ENCODE results near the gene TPD52L1.

Gene TPD52L1

DNA sequence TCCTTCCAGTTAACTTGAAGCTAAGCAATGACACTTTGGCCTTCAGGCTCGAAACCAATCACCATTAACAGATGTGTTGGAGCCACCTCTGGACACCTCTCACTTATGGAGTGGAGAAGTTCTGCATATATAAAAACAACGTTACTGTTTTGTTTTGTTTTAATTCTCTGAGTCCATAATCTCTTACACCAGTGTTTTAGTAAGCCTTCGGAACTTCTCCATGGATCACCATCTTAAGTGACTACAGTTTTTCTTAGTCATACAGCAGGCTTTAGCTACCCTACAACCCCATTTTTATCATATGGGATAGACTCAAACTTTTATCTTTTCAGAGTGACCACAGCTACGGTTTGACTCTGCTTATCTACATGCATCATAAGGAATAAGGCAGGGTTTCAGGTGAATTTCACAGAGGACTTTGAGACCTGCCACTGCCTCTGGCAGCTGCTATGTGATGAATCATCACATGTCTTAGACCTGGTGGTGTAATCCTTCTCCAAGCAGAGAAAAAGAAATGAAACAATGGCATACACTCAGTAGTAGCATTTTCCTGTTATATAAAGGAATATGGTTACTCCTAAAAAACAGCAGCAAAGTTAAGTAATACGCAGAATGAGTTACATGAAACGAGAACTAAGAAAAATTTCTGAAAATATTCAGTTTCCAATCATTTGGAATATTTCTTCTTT lies 153.7 kb downstream of the TPD52L1 start:
- DNase-seq (ENCODE audit: low spot score) = no peak

GRCh38 chr6:125307964-125308615 lies 154.5 kb downstream of the TPD52L1 start:
- DNase-seq (ENCODE audit: low spot score) = no peak

DNA sequence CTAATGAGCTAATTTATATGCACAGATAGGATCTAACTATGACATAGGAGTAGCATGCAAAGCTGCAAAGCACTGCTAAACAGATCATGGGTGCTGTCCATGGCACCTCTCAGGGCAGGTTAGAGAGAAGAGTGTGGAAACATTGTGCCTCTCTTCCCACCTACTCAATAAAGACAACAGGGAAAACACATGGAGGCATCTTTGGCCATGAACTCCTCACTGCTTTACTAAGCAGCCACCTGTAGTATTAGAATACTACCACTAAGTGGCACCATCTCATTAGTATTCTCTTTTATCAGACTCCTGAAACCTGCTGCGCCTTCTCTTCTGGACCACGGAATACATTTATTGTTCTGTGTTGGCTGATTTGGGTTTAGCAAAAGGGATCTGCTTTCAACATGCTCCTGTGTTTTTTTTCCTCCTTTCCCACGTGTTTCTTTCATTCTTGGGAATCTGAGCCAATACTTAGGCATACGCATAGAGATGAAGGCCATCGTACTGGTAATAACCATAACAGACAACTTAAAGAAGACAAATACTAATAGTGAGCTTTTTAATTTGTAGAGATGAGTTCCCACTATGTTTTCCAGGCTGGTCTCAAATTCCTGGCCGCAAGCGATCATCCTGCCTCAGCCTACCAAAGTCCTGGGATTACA lies 157.5 kb downstream of the TPD52L1 start:
- DNase-seq (ENCODE audit: low spot score) = peak; percentile 43

- DNase-seq (ENCODE audit: low spot score) = no peak
Measured at GRCh38 chr6:125312478-125312877, 158.9 kb downstream of the TPD52L1 start.

- DNase-seq (ENCODE audit: low spot score) = no peak
Measured at GRCh38 chr6:125312950-125313349, 159.4 kb downstream of the TPD52L1 start.

All from hematopoietic multipotent progenitor cell treated with erythropoietin and hydrocortisone succinate and interleukin-3 and kit ligand, for 17 days (in vitro differentiated cells).